Testis (tissue), 3 donors: ENCODE data around the gene GPR42. TPM values are rescaled to one million over a fixed set of nuclear protein-coding genes. Genes with fewer than 3 reads are reported as not detected.

Experiments
- DNase-seq: peaks from one replicate; pipeline ENCODE4 v3.0.0-alpha.2; 2019
- H3K27ac ChIP-seq, 2 donors: fragments of 200-600 bp; sonication (generic); one replicate each; pipeline ENCODE4 v1.5.1; 2019
- H3K27me3 ChIP-seq: fragments of 200-600 bp; sonication (generic); one replicate; pipeline ENCODE4 v1.5.1; 2019
- H3K36me3 ChIP-seq: fragments of 200-600 bp; sonication (generic); one replicate; pipeline ENCODE4 v1.5.1; 2017; ENCODE audit warnings: low read depth; ENCODE audit errors: missing control alignments
- H3K4me1 ChIP-seq: fragments of 200-600 bp; sonication (generic); one replicate; pipeline ENCODE4 v1.5.1; 2019
- H3K4me3 ChIP-seq, 2 donors: fragments of 200-600 bp; sonication (generic); one replicate each; pipeline ENCODE4 v1.5.1; 2017 to 2019
- H3K9me3 ChIP-seq: fragments of 200-600 bp; sonication (generic); one replicate; pipeline ENCODE4 v1.5.1; 2017
- CTCF ChIP-seq, 3 experiments: fragments of 450-650 bp in 2 of 3; fragments of 200-600 bp in 1 of 3; sonication (generic) in 1 of 3; IDR thresholded peaks; one replicate each; pipeline ENCODE4 v1.5.1; 2016 to 2019; ENCODE audit warnings: antibody characterized with exemption in 3 of 3, mild to moderate bottlenecking in 2 of 3, moderate library complexity in 1 of 3
- POLR2A ChIP-seq: fragments of 450-650 bp; IDR thresholded peaks from one replicate; pipeline ENCODE4 v1.6.1; 2017; ENCODE audit warnings: antibody characterized with exemption, mild to moderate bottlenecking, moderate library complexity
- WGBS, 2 donors: methylation state at CpG; one replicate each; pipeline ENCODE4 v1.1.5; 2018; 5-methylcytosine and 5-hydroxymethylcytosine counted together
- intact Hi-C: fragments of 100-400 bp; cut with DNase I; formaldehyde crosslinking; loops from one replicate; pipeline ENCODE4 v1.15.1; 2023; ENCODE audit warnings: low total_unique reads
- polyA plus RNA-seq: library from polyadenylated mRNA; stranded (reverse); fragments of 350-450 nt; fragmentation: Illumina TruSeq; extraction: RNeasy Lipid Tissue Mini Kit (QIAGEN cat#74804); gene quantifications from one replicate; pipeline ENCODE4 v1.2.3, GENCODE V29; 2014; ENCODE audit warnings: low read depth, low replicate concordance; ENCODE audit not compliant: insufficient read depth
- total RNA-seq, 2 donors: library from RNA; depleted of rRNA; stranded (reverse); fragments of >200 nt; gene quantifications; one replicate each; pipeline ENCODE4 v1.2.3, GENCODE V29; 2016

The GPR42 gene
- total and polyA plus RNA-seq, 3 donors from 2014 or later: not detected

DNA sequence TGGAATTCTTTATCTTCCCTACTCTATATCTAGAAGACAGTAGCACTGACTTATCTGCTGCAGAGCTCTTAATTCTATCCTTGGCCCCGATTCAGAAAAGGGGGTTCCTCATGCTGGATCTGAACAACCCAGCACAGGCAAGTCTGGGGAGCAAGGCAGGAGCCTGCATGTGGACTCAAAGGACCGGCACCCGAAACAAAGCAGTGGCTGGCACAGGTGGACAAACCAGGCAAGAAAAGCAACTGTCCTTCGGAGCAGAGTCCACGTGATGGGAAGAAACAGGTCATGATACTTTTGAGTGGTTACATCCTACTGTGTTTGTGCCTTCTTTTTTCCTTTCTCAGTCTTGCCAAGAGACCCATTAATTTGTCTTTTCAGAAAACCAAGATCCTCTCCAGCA lies 38.3 kb downstream of the GPR42 start:
- no peak for DNase-seq
- Histone ChIP-seq H3K4me3 (no peak overlapping the region), H3K9me3 (no peaks in the 10 kb centered on the region), H3K4me1 (no peaks in the 10 kb centered on the region), H3K36me3 (no peaks in the 10 kb centered on the region), H3K27me3 (no peaks in the 10 kb centered on the region), H3K27ac (no peak overlapping the region)
- no peak for TF ChIP-seq POLR2A
- TF ChIP-seq CTCF (IDR thresholded peaks at IDR 0.05): no peak
- intact Hi-C loops: no loop called here
- WGBS, 2 donors: 79 to 82% methylated on average over 5 of the region's 5 CpGs

GRCh38 chr19:35410487-35410886 lies 39.6 kb downstream of the GPR42 start:
- intact Hi-C loops: no loop called here
- no peaks in the 10 kb centered on the region for H3K27me3 ChIP-seq

DNA sequence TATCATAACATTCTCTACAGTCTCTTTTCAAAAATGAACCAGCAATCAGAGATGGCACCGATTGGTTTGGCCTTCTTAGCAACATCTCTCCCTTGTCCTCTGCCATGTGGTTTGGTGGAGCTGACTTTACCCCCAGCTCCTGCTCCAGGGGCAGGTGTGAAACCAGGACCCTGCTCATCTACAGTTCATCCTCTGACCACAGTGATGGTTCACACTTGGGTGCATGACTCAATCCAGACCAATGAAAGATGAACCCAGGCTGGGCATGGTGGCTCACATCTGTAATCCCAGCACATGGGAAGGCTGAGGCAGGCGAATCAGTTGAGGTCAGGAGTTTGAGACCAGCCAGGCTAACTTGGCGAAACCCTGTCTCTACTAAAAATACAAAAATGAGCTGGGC lies 43.6 kb downstream of the GPR42 start:
- no peak for DNase-seq
- Histone ChIP-seq H3K27me3 (no peaks in the 10 kb centered on the region), H3K4me3 (no peak overlapping the region), H3K27ac (no peak overlapping the region), H3K36me3 (no peaks in the 10 kb centered on the region), H3K9me3 (no peaks in the 10 kb centered on the region), H3K4me1 (no peaks in the 10 kb centered on the region)
- intact Hi-C loops: no loop called here
- TF ChIP-seq POLR2A: no peak
- no peak for TF ChIP-seq CTCF (IDR thresholded peaks at IDR 0.05)
- 93 to 94% methylated on average over 3 of the region's 3 CpGs for WGBS, 2 donors

More at GRCh38 chr19:35410487-35410886, 39.6 kb downstream of the GPR42 start:
- Histone ChIP-seq H3K4me3 (no peak overlapping the region), H3K9me3 (no peaks in the 10 kb centered on the region), H3K4me1 (no peaks in the 10 kb centered on the region), H3K27ac (no peak overlapping the region), H3K36me3 (no peaks in the 10 kb centered on the region)
- WGBS, 2 donors: 83 to 90% methylated on average over 5 of the region's 5 CpGs
- DNase-seq: no peak
- TF ChIP-seq CTCF (IDR thresholded peaks at IDR 0.05): no peak
- TF ChIP-seq POLR2A: no peak

- no peak for TF ChIP-seq CTCF (IDR thresholded peaks at IDR 0.05)
- TF ChIP-seq POLR2A: no peak
- DNase-seq: no peak
- no peaks in the 10 kb centered on the region for H3K4me1 ChIP-seq
- no peaks in the 10 kb centered on the region for H3K36me3 ChIP-seq
- no peak overlapping the region for H3K4me3 ChIP-seq
- H3K27ac ChIP-seq: no peak overlapping the region
- no peaks in the 10 kb centered on the region for H3K9me3 ChIP-seq
- intact Hi-C loops: no loop called here
- no peaks in the 10 kb centered on the region for H3K27me3 ChIP-seq
- WGBS, 2 donors: 73 to 81% methylated on average over 7 of the region's 7 CpGs
Measured at GRCh38 chr19:35416331-35416730, 45.5 kb downstream of the GPR42 start.

- H3K27me3 ChIP-seq: no peaks in the 10 kb centered on the region
- WGBS, 2 donors: 80 to 91% methylated on average over 2 of the region's 2 CpGs
Measured at GRCh38 chr19:35417278-35417677, 46.4 kb downstream of the GPR42 start.

More at GRCh38 chr19:35417278-35417677, 46.4 kb downstream of the GPR42 start:
- Histone ChIP-seq H3K4me1 (no peaks in the 10 kb centered on the region), H3K4me3 (no peak overlapping the region), H3K27ac (no peak overlapping the region), H3K36me3 (no peaks in the 10 kb centered on the region), H3K9me3 (no peaks in the 10 kb centered on the region)
- no peak for TF ChIP-seq CTCF (IDR thresholded peaks at IDR 0.05)
- no peak for TF ChIP-seq POLR2A
- intact Hi-C loops: no loop called here
- no peak for DNase-seq
